GM21423 (cell line): ENCODE data around the gene KCNAB2.

Experiments used
- ATAC-seq: cut with Tn5 transposase; IDR thresholded peaks from one replicate; pipeline ENCODE4 v1.9.1; 2021; ENCODE audit warnings: mild to moderate bottlenecking, moderate library complexity; ENCODE audit not compliant: unreplicated experiment

KCNAB2 gene

GRCh38 chr1:6029351-6029750, 16.3 kb upstream of the KCNAB2 start:
- no peak for ATAC-seq

- no peak for ATAC-seq
Observed at GRCh38 chr1:6030132-6030531, 15.6 kb upstream of the KCNAB2 start.

- ATAC-seq = no peak
Observed at GRCh38 chr1:6030547-6031261, 15.0 kb upstream of the KCNAB2 start.

GRCh38 chr1:6033124-6033523, 12.6 kb upstream of the KCNAB2 start:
- ATAC-seq = no peak

GRCh38 chr1:6033986-6034749, 11.5 kb upstream of the KCNAB2 start:
- no peak for ATAC-seq

- no peak for ATAC-seq
Observed at GRCh38 chr1:6034750-6035096, 11.0 kb upstream of the KCNAB2 start.

GRCh38 chr1:6035303-6035702, 10.4 kb upstream of the KCNAB2 start:
- no peak for ATAC-seq

GRCh38 chr1:6035719-6036118, 10.0 kb upstream of the KCNAB2 start:
- ATAC-seq = no peak

GRCh38 chr1:6037338-6037762, 8.3 kb upstream of the KCNAB2 start:
- no peak for ATAC-seq

GRCh38 chr1:6038603-6039002, 7.1 kb upstream of the KCNAB2 start:
- no peak for ATAC-seq

- no peak for ATAC-seq
Observed at GRCh38 chr1:6039031-6039430, 6.7 kb upstream of the KCNAB2 start.

- ATAC-seq = no peak
Observed at GRCh38 chr1:6040444-6040843, 5.2 kb upstream of the KCNAB2 start.

GRCh38 chr1:6040861-6041415, 4.8 kb upstream of the KCNAB2 start:
- ATAC-seq = no peak

GRCh38 chr1:6041432-6042062, 4.1 kb upstream of the KCNAB2 start:
- no peak for ATAC-seq

- no peak for ATAC-seq
Observed at GRCh38 chr1:6043561-6043960, 2.1 kb upstream of the KCNAB2 start.

GRCh38 chr1:6044481-6045109, 1.1 kb upstream of the KCNAB2 start:
- ATAC-seq = no peak

- no peak for ATAC-seq
Observed at GRCh38 chr1:6045110-6045502, 582 bp upstream of the KCNAB2 start.

GRCh38 chr1:6046279-6046678, 591 bp downstream of the KCNAB2 start:
- no peak for ATAC-seq

GRCh38 chr1:6048179-6048867, 2.6 kb downstream of the KCNAB2 start:
- no peak for ATAC-seq

GRCh38 chr1:6049419-6049818, 3.7 kb downstream of the KCNAB2 start:
- ATAC-seq = no peak

- no peak for ATAC-seq
Observed at GRCh38 chr1:6051423-6051822, 5.7 kb downstream of the KCNAB2 start.
